GM21786 (cell line): ENCODE results near the gene FOXS1.

Source experiments
- ATAC-seq: cut with Tn5 transposase; IDR thresholded peaks from one replicate; pipeline ENCODE4 v1.9.1; 2021; ENCODE audit not compliant: unreplicated experiment

FOXS1 gene

GRCh38 chr20:31861385-31862156 is 16.2 kb upstream of the FOXS1 start:
- no peak for ATAC-seq

DNA sequence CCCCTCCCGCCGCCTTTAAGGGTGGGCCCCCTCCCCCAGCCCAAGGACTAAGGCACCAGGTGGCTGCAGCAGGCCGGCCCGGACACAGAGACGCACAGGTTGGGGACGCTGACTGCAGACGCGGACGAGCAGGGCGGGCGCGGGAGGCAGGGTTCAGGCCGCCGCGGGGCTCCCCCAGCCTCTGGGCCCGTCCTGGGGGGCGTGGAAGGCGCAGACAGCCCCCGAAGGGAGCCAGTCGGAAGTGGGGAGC is 15.7 kb upstream of the FOXS1 start:
- ATAC-seq: no peak

DNA sequence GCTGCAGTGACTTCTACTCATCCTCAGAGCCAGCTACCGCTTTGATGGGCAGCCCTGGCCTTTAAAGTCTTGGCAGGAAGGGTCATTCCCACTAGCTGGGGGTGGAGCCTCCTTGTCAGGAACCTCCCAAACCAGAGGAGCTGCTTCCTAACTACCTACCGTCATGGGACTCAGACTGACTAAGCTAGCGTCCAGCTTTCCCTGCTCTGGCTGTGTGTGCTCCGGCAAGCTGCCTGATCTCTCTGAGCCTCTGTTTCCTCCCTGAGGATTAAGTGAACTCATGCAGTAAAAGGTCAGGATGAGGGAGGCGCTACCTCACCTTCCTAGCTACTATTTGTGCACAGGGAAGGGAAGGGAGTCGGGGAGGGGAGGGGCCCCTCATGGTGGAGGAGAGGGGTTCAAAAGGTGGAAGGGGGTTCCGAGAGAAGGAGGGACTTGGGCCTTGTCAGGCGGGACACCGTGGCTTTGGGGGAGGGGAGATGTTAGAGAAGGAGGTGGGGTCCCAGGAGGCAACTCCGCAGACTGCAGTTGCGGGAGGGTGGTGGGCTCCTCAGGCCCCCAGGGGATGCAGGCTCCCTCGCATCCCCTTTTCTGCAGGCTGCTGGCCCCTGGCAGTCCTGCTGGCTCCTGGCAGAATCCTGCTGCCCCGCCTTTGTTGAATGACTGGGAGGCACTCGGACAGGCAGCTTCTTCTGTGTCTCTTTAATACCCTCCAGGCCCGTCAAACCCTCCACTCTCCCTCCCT is 15.2 kb upstream of the FOXS1 start:
- ATAC-seq: no peak

DNA sequence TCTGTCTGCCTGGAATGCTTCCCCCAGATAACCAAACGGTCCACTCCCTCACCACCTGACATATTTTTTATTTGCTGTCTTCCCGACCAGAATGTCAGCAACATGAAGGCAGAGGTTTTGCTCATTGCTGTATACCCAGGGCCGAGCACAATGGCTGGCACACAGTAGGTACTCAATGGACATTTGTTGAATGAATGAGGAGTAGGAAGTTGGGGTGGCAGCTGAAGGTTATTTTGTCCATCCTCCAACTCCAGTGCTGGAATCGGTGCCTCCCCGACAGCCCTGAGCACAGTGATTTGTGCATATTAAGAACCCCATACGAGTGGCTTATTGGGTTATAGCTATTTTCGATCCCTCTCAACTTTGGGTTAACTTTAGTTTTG is 14.6 kb upstream of the FOXS1 start:
- no peak for ATAC-seq

DNA sequence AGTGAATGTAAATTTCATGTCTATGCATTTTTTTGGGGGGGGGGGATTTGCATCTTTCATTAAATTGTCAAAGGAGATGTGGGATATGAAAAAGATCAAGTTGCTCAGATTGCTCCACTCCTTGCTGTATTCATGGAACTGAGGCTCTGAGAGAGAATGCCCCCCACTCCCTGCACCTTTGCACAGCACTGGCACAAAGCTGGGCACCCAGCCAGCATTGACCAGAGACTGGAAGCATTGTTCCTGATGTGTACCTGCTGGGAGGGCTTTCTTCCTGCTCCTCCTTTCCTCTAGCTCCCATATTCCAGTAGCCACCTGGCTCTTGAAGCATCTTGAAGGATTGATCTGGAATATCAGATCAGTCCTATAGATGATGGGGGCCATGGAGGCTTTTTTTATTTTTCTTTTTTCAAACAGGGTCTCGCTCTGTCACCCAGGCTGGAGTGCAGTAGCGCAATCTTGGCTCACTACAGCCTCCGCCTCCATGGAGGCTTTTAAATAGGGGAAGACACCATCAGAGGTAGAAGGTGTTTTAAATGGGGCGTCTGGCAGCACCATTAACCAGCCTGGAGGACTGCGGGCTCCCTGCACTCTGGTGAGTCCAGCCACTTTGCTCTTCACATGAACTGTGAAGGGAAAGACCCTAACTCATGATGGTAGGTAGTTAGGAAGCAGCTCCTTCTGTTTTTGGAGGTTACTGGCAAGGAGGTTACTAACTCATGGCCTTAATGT is 14.0 kb upstream of the FOXS1 start:
- no peak for ATAC-seq

DNA sequence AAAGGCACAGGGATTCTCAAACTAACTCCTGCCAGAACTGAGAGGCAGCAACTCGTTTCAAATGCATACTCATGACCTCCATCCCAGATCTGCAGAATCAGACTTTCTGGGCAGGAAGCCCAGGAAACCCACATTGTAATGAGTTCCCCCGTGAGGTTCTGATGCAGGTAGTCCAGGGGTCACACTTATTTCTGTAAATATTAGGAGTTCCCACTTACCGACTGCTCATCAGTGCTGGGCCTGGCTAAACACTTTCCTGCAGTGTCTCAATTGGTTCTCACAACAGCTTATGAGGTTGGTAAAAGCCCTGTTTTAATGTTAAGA is 13.3 kb upstream of the FOXS1 start:
- ATAC-seq: no peak

DNA sequence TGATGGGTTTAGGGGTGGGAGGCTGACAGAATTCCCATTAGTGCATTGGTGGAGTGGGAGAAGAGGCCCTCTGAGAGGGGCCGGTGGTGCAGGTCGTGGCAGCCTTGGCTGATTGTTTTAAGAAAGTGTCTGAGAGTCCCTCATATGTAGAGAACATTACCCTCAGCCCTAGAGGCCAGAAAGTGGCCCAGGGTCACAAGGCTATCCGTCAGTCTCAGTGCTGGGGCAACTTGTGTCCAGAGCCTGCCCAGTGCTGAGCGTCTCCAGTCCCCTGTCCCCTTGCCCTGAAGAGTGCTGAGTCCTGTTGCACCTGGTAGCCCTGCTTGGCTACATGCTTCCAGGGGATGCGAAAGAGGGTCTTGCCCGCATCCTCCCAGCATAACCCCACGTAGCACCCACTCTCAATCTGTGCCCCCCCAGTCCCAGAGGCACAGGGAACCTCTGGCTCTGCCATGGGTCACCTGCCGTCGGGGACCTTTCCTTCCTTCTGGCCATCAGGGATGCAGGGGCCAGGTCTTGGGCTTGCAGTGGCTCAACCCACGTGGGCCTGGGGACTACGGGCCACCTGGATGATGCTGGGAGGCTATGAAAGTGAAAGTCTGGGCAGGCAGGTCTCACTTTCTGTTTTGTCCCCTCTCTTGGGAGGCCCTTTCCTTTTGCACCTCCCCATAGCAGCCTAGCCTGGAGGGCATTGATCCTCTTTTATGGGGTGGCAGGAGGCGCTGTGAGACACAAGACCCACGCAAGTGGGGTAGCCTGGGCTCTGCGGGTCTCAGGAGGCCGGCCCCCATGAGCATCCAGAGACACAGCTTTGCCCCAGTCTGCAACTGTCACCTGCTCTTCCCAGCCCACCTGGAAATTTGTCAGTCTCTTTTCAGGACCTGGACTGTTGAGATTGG is 12.7 kb upstream of the FOXS1 start:
- ATAC-seq: no peak

DNA sequence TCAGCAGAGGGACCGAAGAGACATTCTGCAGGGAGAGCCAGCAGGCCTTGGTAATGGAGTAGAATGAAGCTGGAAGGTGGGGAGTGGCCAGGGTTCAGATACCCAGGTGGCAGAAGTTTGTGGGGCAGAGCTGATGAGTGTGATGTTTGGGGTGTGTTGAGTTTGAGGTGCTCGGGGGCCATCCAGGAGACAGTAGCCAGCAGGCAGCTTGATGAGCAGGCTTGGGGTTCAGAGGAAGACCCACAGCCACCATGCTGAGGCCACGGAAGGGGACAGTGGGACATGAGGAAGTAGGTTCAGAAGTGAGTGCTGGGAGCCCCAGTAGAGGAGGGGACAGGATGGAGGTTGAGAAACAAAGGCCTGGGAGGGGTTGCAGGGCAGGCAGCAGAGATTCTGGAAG is 11.1 kb upstream of the FOXS1 start:
- no peak for ATAC-seq

GRCh38 chr20:31853481-31853880 is 8.1 kb upstream of the FOXS1 start:
- ATAC-seq: no peak

- no peak for ATAC-seq
Observed at GRCh38 chr20:31851240-31851955, 6.0 kb upstream of the FOXS1 start.

GRCh38 chr20:31849306-31849930 is 4.0 kb upstream of the FOXS1 start:
- no peak for ATAC-seq

GRCh38 chr20:31848088-31848999 is 2.9 kb upstream of the FOXS1 start:
- ATAC-seq: no peak

DNA sequence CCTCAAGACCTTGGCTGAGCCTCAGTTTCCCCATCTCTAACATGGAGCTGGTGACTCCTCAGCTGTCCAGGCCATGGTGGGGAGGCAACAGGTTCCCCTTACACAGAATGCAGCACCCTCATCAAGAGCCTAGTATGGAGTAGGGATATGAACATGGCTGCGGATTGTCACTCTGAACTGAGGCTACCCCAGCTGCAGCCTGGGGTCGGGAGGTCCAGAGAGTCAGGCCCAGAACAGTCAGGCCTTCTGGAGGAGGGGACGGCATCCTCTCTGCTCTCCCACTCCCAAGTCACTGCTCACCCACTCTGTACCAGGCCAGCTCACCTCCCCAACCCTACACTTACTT is 1.4 kb upstream of the FOXS1 start:
- ATAC-seq: no peak

DNA sequence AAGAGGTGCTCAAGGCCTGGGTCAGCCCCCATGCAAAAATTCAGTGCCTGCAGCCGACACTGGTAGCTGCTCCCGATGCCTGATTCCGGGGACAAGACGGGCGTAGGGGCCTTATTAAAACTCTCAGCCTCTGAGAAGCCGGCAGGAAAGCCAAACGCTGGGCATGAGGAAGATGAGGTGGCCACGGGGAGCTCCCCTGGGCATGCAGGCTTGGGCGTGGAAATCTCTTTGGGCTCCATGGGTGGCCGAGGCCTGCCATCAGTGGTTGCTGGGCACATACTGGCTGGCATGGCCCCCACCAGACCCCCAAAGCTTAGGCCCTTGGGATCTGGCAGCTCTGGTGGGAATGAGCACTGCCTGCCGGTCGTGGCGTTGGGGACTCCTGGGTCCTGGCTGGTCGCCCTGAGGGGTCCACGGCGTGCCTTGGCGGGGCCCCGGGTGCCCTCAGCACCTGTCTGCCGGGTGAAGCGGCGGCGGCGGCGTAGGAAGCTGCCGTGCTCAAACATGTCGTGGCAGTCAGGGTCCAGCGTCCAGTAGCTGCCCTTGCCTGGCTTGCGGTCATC is 586 bp downstream of the FOXS1 start:
- ATAC-seq: no peak

- no peak for ATAC-seq
Observed at GRCh38 chr20:31843881-31844280, 1.5 kb downstream of the FOXS1 start.

DNA sequence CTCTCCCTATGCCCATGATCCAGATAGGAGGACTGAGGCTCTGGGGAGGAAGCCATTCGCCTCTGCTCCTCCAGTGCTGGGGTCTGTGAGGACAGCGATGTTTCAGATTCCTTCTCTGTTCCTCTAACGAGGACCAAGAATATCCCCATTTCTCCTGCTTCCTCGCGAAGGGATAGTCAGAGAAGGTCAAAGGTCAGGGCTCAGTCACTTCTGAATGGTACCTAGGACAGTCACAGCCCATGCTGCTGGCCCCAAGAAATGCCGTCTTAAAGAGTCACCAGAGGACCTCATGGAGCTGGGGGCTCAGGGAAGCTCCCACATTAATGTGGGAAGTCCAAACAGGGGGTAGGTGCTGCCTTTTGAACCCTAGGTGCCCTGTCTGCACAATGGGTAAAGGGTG is 2.1 kb downstream of the FOXS1 start:
- no peak for ATAC-seq

- no peak for ATAC-seq
Observed at GRCh38 chr20:31842471-31843157, 2.8 kb downstream of the FOXS1 start.

DNA sequence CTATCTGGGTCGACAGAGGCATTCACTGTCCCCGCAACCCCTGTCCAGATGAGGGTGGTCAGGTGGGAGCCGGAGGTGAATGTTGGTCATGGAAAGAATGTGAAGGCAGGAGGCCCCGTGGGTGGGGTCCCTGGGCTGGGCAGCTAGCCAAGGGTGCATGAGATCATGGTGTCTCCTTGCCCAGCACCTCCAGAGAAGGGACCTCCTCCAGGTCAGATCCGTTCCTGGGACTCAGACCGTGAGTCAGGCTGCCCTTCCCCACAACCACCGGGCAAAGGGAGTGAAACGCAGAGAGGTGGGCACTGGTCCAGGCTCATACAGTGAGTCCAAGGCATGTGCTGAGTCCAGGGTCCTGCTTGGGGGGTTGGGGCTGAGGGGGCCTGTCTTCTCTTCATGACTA is 3.5 kb downstream of the FOXS1 start:
- no peak for ATAC-seq
